GM12878 (cell line): Measurements from ENCODE around the gene ERCC4. TPM values are rescaled to one million over a fixed set of nuclear protein-coding genes. Genes with fewer than 3 reads are reported as not detected.

ENCODE experiments used
- ATAC-seq: fragments of 200-7000 bp; cut with Tn5 transposase; 3 replicates; pipeline ENCODE4 v1.9.1; 2020; ENCODE audit warnings: mild to moderate bottlenecking, moderate library complexity
- BruUV-seq: library from RNA; stranded (reverse); fragments of 400-500 nt; replicated peaks from 2 replicates; lab custom pipeline; 2021; lab: Mats Ljungman, UMichigan
- CTCF ChIA-PET: fragments of 300-600 bp; sonication (Branson Sonifier 250); formaldehyde crosslinking; extraction: SDS; loops from one replicate; lab custom pipeline; 2021; ENCODE audit warnings: inconsistent platforms; lab: Yijun Ruan, JAX
- POLR2A ChIA-PET: fragments of 350-600 bp; formaldehyde crosslinking; extraction: SDS; loops from one replicate; lab custom pipeline; 2021; ENCODE audit warnings: inconsistent platforms; lab: Charles Lee
- RAD21 ChIA-PET: fragments of 300-600 bp; sonication (Branson Sonifier 250); formaldehyde crosslinking; loops from one replicate; lab custom pipeline; 2023; ENCODE audit warnings: antibody characterized with exemption; ENCODE audit not compliant: unreplicated experiment; lab: Charles Lee
- SMC1A ChIA-PET: fragments of 300-600 bp; sonication (Branson Sonifier 250); formaldehyde crosslinking; loops from one replicate; lab custom pipeline; 2023; ENCODE audit not compliant: unreplicated experiment, uncharacterized antibody; lab: Charles Lee
- DNase-seq: peaks from one replicate; pipeline ENCODE4 v3.0.0-alpha.2; 2011; ENCODE audit warnings: low read depth, low spot score
- FAIRE-seq: peaks from 3 replicates; lab custom pipeline; 2011; peaks lifted over from hg19 to GRCh38; lab: Jason Lieb, UNC
- H2AFZ ChIP-seq: 2 replicates; pipeline ENCODE4 v1.6.0; 2011; ENCODE audit warnings: low read depth, low read length, control low read depth; ENCODE audit not compliant: control insufficient read depth
- H3K27ac ChIP-seq: 2 replicates; pipeline ENCODE4 v1.5.1; 2011; ENCODE audit warnings: control low read depth; ENCODE audit not compliant: control insufficient read depth, insufficient read depth
- H3K27me3 ChIP-seq, 2 experiments: replicated peaks in 1 of 2; 2 replicates each; pipeline versions ENCODE4 v1.6.0 to v1.6.1; 2011; ENCODE audit warnings: low read length in 1 of 2; ENCODE audit not compliant: control insufficient read depth in 2 of 2, insufficient read depth in 2 of 2
- H3K36me3 ChIP-seq, 2 experiments: 2 replicates each; pipeline ENCODE4 v1.5.1; 2011; ENCODE audit warnings: low read length in 1 of 2; ENCODE audit not compliant: control insufficient read depth in 2 of 2, insufficient read depth in 2 of 2
- H3K4me1 ChIP-seq: 2 replicates; pipeline ENCODE4 v1.6.1; 2011; ENCODE audit warnings: mild to moderate bottlenecking, low read length, moderate library complexity, mixed read lengths; ENCODE audit not compliant: control insufficient read depth, insufficient read depth
- H3K4me2 ChIP-seq: 2 replicates; pipeline ENCODE4 v1.6.0; 2011; ENCODE audit warnings: control low read depth; ENCODE audit not compliant: control insufficient read depth, insufficient read depth
- H3K4me3 ChIP-seq: fragments of 200-600 bp; sonication (generic); 2 replicates; pipeline ENCODE4 v1.5.1; 2016
- H3K79me2 ChIP-seq: 2 replicates; pipeline ENCODE4 v1.6.0; 2011; ENCODE audit warnings: low read length; ENCODE audit not compliant: control insufficient read depth, insufficient read depth
- H3K9ac ChIP-seq: 2 replicates; pipeline ENCODE4 v1.8.0; 2011; ENCODE audit warnings: low read length, control low read depth, mixed read lengths; ENCODE audit not compliant: control insufficient read depth, insufficient read depth
- H3K9me3 ChIP-seq: replicated peaks from 3 replicates; pipeline ENCODE4 v1.5.1; 2011; ENCODE audit warnings: mild to moderate bottlenecking, low read length; ENCODE audit not compliant: control insufficient read depth, insufficient read depth
- H4K20me1 ChIP-seq: 2 replicates; pipeline ENCODE4 v1.6.0; 2011; ENCODE audit not compliant: control insufficient read depth, insufficient read depth
- ASH2L ChIP-seq: fragments of 300-600, 200-600 bp; sonication (generic); IDR thresholded peaks from 2 replicates; pipeline ENCODE4 v1.6.1; 2017; ENCODE audit warnings: low read depth, mild to moderate bottlenecking, borderline replicate concordance
- CREB1 ChIP-seq: IDR thresholded peaks from 2 replicates; pipeline ENCODE4 v1.6.1; 2012; ENCODE audit warnings: low read depth, mild to moderate bottlenecking, inconsistent platforms
- EP300 ChIP-seq, 2 experiments: fragments of 150-350 bp in 1 of 2; IDR thresholded peaks; 2 replicates each; pipeline ENCODE4 v1.6.1; 2011 to 2012; ENCODE audit warnings: low read depth in 2 of 2, low read length in 2 of 2, borderline replicate concordance in 1 of 2, improper control_type of control experiment in 1 of 2, inconsistent platforms in 1 of 2; ENCODE audit not compliant: control insufficient read depth in 1 of 2
- EZH2 ChIP-seq: IDR thresholded peaks from 2 replicates; pipeline ENCODE4 v1.6.1; 2012; ENCODE audit warnings: low read depth, mild to moderate bottlenecking, control low read depth, inconsistent platforms, low read length, borderline replicate concordance; ENCODE audit not compliant: control insufficient read depth
- FOXK2 ChIP-seq: fragments of 450-650 bp; IDR thresholded peaks from 2 replicates; pipeline ENCODE4 v1.6.1; 2017; ENCODE audit warnings: mild to moderate bottlenecking, moderate library complexity
- HDAC2 ChIP-seq: fragments of 200-600 bp; sonication (generic); IDR thresholded peaks from 2 replicates; pipeline ENCODE4 v1.6.1; 2017
- JUNB ChIP-seq: IDR thresholded peaks from 2 replicates; pipeline ENCODE4 v1.6.1; 2016; ENCODE audit warnings: antibody characterized with exemption, mild to moderate bottlenecking
- JUND ChIP-seq: IDR thresholded peaks from 2 replicates; pipeline ENCODE4 v1.6.1; 2012; ENCODE audit warnings: low read depth, mild to moderate bottlenecking, low read length, improper control_type of control experiment, moderate library complexity
- MXI1 ChIP-seq: fragments of 150-350 bp; IDR thresholded peaks from 2 replicates; pipeline ENCODE4 v1.6.1; 2011; ENCODE audit warnings: low read depth, mild to moderate bottlenecking, inconsistent platforms, low read length, improper control_type of control experiment
- NFYA ChIP-seq: IDR thresholded peaks from 2 replicates; pipeline ENCODE4 v1.6.1; 2011; ENCODE audit warnings: low read depth, mild to moderate bottlenecking, low read length, improper control_type of control experiment, borderline replicate concordance
- NFYB ChIP-seq: IDR thresholded peaks from 2 replicates; pipeline ENCODE4 v1.6.1; 2011; ENCODE audit warnings: low read depth, mild to moderate bottlenecking, low read length, improper control_type of control experiment, moderate library complexity; ENCODE audit not compliant: insufficient read depth
- NR2C2 ChIP-seq: IDR thresholded peaks from 2 replicates; pipeline ENCODE4 v1.6.1; 2011; ENCODE audit warnings: borderline replicate concordance, low read depth; ENCODE audit not compliant: control insufficient read depth, insufficient read length
- POU2F2 ChIP-seq: IDR thresholded peaks from 3 replicates; pipeline ENCODE4 v1.6.1; 2011; ENCODE audit warnings: low read depth, mild to moderate bottlenecking, low read length, borderline replicate concordance
- RAD51 ChIP-seq: fragments of 450-650 bp; IDR thresholded peaks from 2 replicates; pipeline ENCODE4 v1.6.1; 2016; ENCODE audit warnings: moderate library complexity, mild to moderate bottlenecking, inconsistent platforms
- RFX5 ChIP-seq: IDR thresholded peaks from 2 replicates; pipeline ENCODE4 v1.6.1; 2011; ENCODE audit warnings: low read depth, low read length, improper control_type of control experiment
- RUNX3 ChIP-seq: IDR thresholded peaks from 2 replicates; pipeline ENCODE4 v1.6.1; 2012; ENCODE audit warnings: low read length, inconsistent platforms
- SP1 ChIP-seq: IDR thresholded peaks from one replicate; pipeline ENCODE4 v1.6.1; 2011; ENCODE audit warnings: low read depth, low read length
- STAT3 ChIP-seq: IDR thresholded peaks from 2 replicates; pipeline ENCODE4 v1.6.1; 2011; ENCODE audit warnings: low read depth, low read length, improper control_type of control experiment
- TAF1 ChIP-seq: IDR thresholded peaks from 2 replicates; pipeline ENCODE4 v1.6.1; 2011; ENCODE audit warnings: mild to moderate bottlenecking, low read depth, low read length, borderline replicate concordance
- YBX1 ChIP-seq: fragments of 450-650 bp; IDR thresholded peaks from 2 replicates; pipeline ENCODE4 v1.6.1; 2016; ENCODE audit warnings: antibody characterized with exemption
- ZNF274 ChIP-seq: IDR thresholded peaks from one replicate; pipeline ENCODE4 v1.8.0; 2011; ENCODE audit not compliant: insufficient read length, insufficient read depth
- ZNF384 ChIP-seq: IDR thresholded peaks from 2 replicates; pipeline ENCODE4 v1.6.1; 2012; ENCODE audit warnings: low read depth, mild to moderate bottlenecking, low read length, improper control_type of control experiment, borderline replicate concordance
- WGBS: methylation state at CpG from one replicate; pipeline ENCODE4 v1.1.6; 2016; ENCODE audit warnings: low lambda C conversion rate; ENCODE audit not compliant: insufficient replicate concordance, insufficient coverage; ENCODE audit errors: missing lambda C conversion rate; 5-methylcytosine and 5-hydroxymethylcytosine counted together
- in situ Hi-C: fragments of 300-500 bp; cut with MboI; formaldehyde crosslinking; loops from 9 replicates; pipeline ENCODE4 v1.14.3; 2018; ENCODE audit warnings: mixed read lengths
- intact Hi-C: fragments of 100-400 bp; cut with micrococcal nuclease; formaldehyde crosslinking; loops from one replicate; pipeline ENCODE4 v1.14.2; 2022; ENCODE audit not compliant: unreplicated experiment
- polyA plus RNA-seq, 11 experiments: library from polyadenylated mRNA; depleted of rRNA in 4 of 11; unstranded in 6 of 11; stranded (reverse) in 5 of 11; fragments of >200 nt; fragmentation: Nextera tagmentation in 4 of 11; fragmentation: Illumina TruSeq in 1 of 11; extraction: Ambion mirVana in 4 of 11; extraction: Trizol in 1 of 11; gene quantifications; 1 replicate in 1 of 11; 2 replicates in 10 of 11; pipeline versions ENCODE4 v1.2.1 to v1.2.3, GENCODE V29; 2011 to 2016; ENCODE audit warnings: inconsistent platforms in 2 of 11, missing spikeins in 2 of 11, low read depth in 1 of 11
- total RNA-seq, 4 experiments: library from RNA; depleted of rRNA in 3 of 4; stranded (reverse); fragments of >200 nt in 3 of 4; fragmentation: Illumina TruSeq in 1 of 4; extraction: Trizol in 1 of 4; gene quantifications; 2 replicates each; pipeline versions ENCODE4 v1.2.1 to v1.2.3, GENCODE V29; 2013 to 2021
- TF ChIP-seq, protein P1 (sequence below): fragments of 450-650 bp; IDR thresholded peaks from 2 replicates; pipeline ENCODE4 v1.6.1; 2017; ENCODE audit warnings: mild to moderate bottlenecking

Gene ERCC4
- total and polyA plus RNA-seq, 10 of the 15 experiments (the other 5 are each of a cell fraction or from before 2014, with no cell fraction given): 4.7 to 24.6 (median 8.9) TPM

DNA sequence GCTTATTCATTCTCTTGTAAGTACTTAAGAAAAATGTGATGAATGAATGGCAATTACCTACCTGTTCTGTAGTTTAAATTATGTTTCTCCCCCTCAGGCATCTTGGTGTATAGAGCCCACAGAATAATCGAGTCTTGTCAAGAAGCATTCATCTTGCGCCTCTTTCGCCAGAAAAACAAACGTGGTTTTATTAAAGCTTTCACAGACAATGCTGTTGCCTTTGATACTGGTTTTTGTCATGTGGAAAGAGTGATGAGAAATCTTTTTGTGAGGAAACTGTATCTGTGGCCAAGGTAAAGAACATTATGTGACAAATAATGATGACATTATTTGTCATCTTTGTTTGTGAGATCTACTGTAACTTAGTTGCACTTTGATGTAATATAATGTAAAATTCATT is 6.5 kb downstream of the ERCC4 start (continued):
- TF ChIP-seq JUND (no peak), ZNF274 (no peak), ASH2L (no peak), RAD51 (no peak), STAT3 (no peak), TAF1 (no peak)

DNA sequence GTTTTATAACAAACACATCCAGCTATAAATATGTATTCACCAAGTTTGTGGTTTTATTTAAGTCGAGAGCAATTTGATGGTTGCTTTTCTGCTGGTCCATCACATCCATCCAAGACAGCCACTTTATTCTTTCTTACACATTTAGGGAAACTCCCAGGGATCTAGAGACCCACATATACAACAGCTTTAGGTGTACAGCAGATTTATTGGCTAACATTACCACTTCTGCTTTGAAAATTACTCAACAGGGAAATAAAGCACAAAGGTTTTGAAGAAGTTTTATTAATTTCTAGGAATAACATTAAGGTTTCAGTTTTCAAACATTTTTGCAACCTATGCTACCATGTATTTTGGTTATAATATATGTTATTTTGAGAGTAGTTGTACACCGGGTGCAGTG is 6.9 kb downstream of the ERCC4 start:
- TF ChIP-seq RFX5 (no peak), NFYA (no peak), EZH2 (no peak), FOXK2 (no peak), RUNX3 (no peak), NFYB (no peak), JUNB (no peak), SP1 (no peak), NR2C2 (no peak), MXI1 (no peak), EP300 (IDR thresholded peaks at IDR 0.05; ENCODE audit: borderline replicate concordance in 1 of 2, control insufficient read depth in 1 of 2, low read depth in 2 of 2, low read length in 2 of 2) (no peak), POU2F2 (no peak), HDAC2 (no peak), YBX1 (no peak), ZNF384 (no peak), CREB1 (no peak)
- TF ChIP-seq, protein P1, sequence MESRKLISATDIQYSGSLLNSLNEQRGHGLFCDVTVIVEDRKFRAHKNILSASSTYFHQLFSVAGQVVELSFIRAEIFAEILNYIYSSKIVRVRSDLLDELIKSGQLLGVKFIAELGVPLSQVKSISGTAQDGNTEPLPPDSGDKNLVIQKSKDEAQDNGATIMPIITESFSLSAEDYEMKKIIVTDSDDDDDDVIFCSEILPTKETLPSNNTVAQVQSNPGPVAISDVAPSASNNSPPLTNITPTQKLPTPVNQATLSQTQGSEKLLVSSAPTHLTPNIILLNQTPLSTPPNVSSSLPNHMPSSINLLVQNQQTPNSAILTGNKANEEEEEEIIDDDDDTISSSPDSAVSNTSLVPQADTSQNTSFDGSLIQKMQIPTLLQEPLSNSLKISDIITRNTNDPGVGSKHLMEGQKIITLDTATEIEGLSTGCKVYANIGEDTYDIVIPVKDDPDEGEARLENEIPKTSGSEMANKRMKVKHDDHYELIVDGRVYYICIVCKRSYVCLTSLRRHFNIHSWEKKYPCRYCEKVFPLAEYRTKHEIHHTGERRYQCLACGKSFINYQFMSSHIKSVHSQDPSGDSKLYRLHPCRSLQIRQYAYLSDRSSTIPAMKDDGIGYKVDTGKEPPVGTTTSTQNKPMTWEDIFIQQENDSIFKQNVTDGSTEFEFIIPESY: no peak
- H3K4me2 ChIP-seq: no peak overlapping the region
- H3K79me2 ChIP-seq: no peaks in the 10 kb centered on the region
- H3K9ac ChIP-seq: no peak overlapping the region
- H3K4me3 ChIP-seq: no peak overlapping the region
- intact Hi-C loops (no loop called here), in situ Hi-C loops (no loop called here)
- ChIA-PET POLR2A (interaction anchor here (0.7 kb wide), 1 partner anchor 727 kb away, joined by 4 read pairs; no protein-coding TSS in a partner anchor), RAD21 (interaction anchor here (0.8 kb wide), 1 partner anchor 22 kb away, joined by 4 read pairs; no protein-coding TSS in a partner anchor), SMC1A (interaction anchor here (0.7 kb wide), 1 partner anchor 71 kb away, joined by 3 read pairs; no protein-coding TSS in a partner anchor), CTCF (interaction anchor here (1.2 to 1.6 kb wide), 2 partner anchors 42 to 359 kb away, joined by 3 read pairs; no protein-coding TSS in a partner anchor)
- no peaks in the 10 kb centered on the region for H4K20me1 ChIP-seq
- H3K4me1 ChIP-seq: no peaks in the 10 kb centered on the region
- no peak overlapping the region for H2AFZ ChIP-seq
- no peaks in the 10 kb centered on the region for H3K27me3 ChIP-seq
- no peak for FAIRE-seq
- DNase-seq: no peak
- no peaks in the 10 kb centered on the region for H3K9me3 ChIP-seq
- no TSS peak for BruUV-seq
- ATAC-seq: no peak
- H3K27ac ChIP-seq: no peak overlapping the region
- WGBS: 68% methylated on average over 2 of the region's 2 CpGs
- H3K36me3 ChIP-seq: peaks cover 0 to 5% of the 10 kb centered on the region in 2 experiments; a peak in 1 of 4 replicates
